A549 (cell line): Measurements from ENCODE around the gene PIM3. TPM values are rescaled to one million over a fixed set of nuclear protein-coding genes. Genes with fewer than 3 reads are reported as not detected.

Experiments
- ATAC-seq, 2 experiments: fragments of 200-7000 bp in 1 of 2; fragments of >200 bp in 1 of 2; cut with Nextera tagmentation in 1 of 2; cut with Tn5 transposase in 1 of 2; 3 replicates each; pipeline versions ENCODE4 v1.8.0 to v1.9.1; 2018 to 2020; ENCODE audit warnings: mild to moderate bottlenecking in 1 of 2, moderate library complexity in 1 of 2
- CTCF ChIA-PET: fragments of 300-600 bp; sonication (Branson Sonifier 250); formaldehyde crosslinking; extraction: SDS; loops from one replicate; lab custom pipeline; 2021; ENCODE audit warnings: antibody characterized with exemption, inconsistent platforms; lab: Yijun Ruan, JAX
- POLR2A ChIA-PET: fragments of 350-600 bp; formaldehyde crosslinking; extraction: SDS; loops from one replicate; lab custom pipeline; 2021; ENCODE audit warnings: antibody characterized with exemption, inconsistent platforms; lab: Yijun Ruan, JAX
- DNase-seq, 2 experiments: peaks; one replicate each; pipeline versions ENCODE4 v3.0.0 to v3.0.0-alpha.2; 2011 to 2016; ENCODE audit warnings: low read depth in 1 of 2, low spot score in 1 of 2
- FAIRE-seq: peaks from 2 replicates; lab custom pipeline; 2011; peaks lifted over from hg19 to GRCh38; lab: Jason Lieb, UNC
- H3K27ac ChIP-seq, 2 experiments: fragments of >200 bp; sonication (Bioruptor Twin); formaldehyde crosslinking; 3 replicates each; pipeline ENCODE4 v1.5.1; 2016 to 2017
- H3K4me1 ChIP-seq: fragments of >200 bp; sonication (Bioruptor Twin); formaldehyde crosslinking; 3 replicates; pipeline ENCODE4 v1.6.1; 2016
- H3K4me2 ChIP-seq: fragments of >200 bp; sonication (Bioruptor Twin); formaldehyde crosslinking; 3 replicates; pipeline ENCODE4 v1.6.1; 2016
- H3K4me3 ChIP-seq: fragments of >200 bp; sonication (Bioruptor Twin); formaldehyde crosslinking; 3 replicates; pipeline ENCODE4 v1.5.1; 2016
- H3K9me3 ChIP-seq: fragments of >200 bp; sonication (Bioruptor Twin); formaldehyde crosslinking; 3 replicates; pipeline ENCODE4 v1.6.1; 2016
- CEBPB ChIP-seq, 2 experiments: fragments of >200 bp in 1 of 2; sonication (Bioruptor Twin) in 1 of 2; formaldehyde crosslinking in 1 of 2; IDR thresholded peaks; 2 replicates each; pipeline ENCODE4 v1.6.1; 2012 to 2016
- EHF ChIP-seq: fragments of 250-450 bp; sonication (Bioruptor Pico); IDR thresholded peaks from 2 replicates; pipeline ENCODE4 v1.5.0; 2020; ENCODE audit warnings: mild to moderate bottlenecking
- FOSL2 ChIP-seq, 2 experiments: fragments of 450-650 bp in 1 of 2; fragments of >200 bp in 1 of 2; sonication (Bioruptor Twin) in 1 of 2; formaldehyde crosslinking; IDR thresholded peaks; 2 replicates each; pipeline versions ENCODE4 v1.5.0 to v1.6.1; 2016 to 2020; ENCODE audit warnings: mild to moderate bottlenecking in 1 of 2, moderate library complexity in 1 of 2
- FOXS1 ChIP-seq: fragments of 250-450 bp; sonication (Bioruptor Pico); IDR thresholded peaks from 2 replicates; pipeline ENCODE4 v1.5.0; 2020; ENCODE audit warnings: mild to moderate bottlenecking, moderate library complexity
- GATA3 ChIP-seq: IDR thresholded peaks from 2 replicates; pipeline ENCODE4 v1.6.1; 2012; ENCODE audit warnings: borderline replicate concordance
- HDAC2 ChIP-seq: fragments of 200-600 bp; sonication (generic); IDR thresholded peaks from 2 replicates; pipeline ENCODE4 v1.6.1; 2016
- HEYL ChIP-seq: fragments of 250-450 bp; sonication (Bioruptor Pico); IDR thresholded peaks from 2 replicates; pipeline ENCODE4 v1.8.0; 2021; ENCODE audit warnings: mild to moderate bottlenecking, moderate library complexity
- HOXA7 ChIP-seq: fragments of 250-450 bp; sonication (Bioruptor Pico); IDR thresholded peaks from 2 replicates; pipeline ENCODE4 v1.5.0; 2020; ENCODE audit warnings: mild to moderate bottlenecking, moderate library complexity
- HOXB5 ChIP-seq: fragments of 250-450 bp; sonication (Bioruptor Pico); IDR thresholded peaks from 2 replicates; pipeline ENCODE4 v1.5.0; 2020; ENCODE audit warnings: mild to moderate bottlenecking, moderate library complexity
- JUNB ChIP-seq: fragments of >200 bp; sonication (Bioruptor Twin); formaldehyde crosslinking; IDR thresholded peaks from 2 replicates; pipeline ENCODE4 v1.6.1; 2016
- KDM1A ChIP-seq: fragments of 200-600 bp; sonication (generic); IDR thresholded peaks from 2 replicates; pipeline ENCODE4 v1.6.1; 2016; ENCODE audit warnings: low read depth, mild to moderate bottlenecking
- KDM5A ChIP-seq: fragments of 200-600 bp; sonication (generic); IDR thresholded peaks from 2 replicates; pipeline ENCODE4 v1.6.1; 2016; ENCODE audit warnings: antibody characterized with exemption, mild to moderate bottlenecking
- MAZ ChIP-seq: fragments of 150-350 bp; IDR thresholded peaks from 2 replicates; pipeline ENCODE4 v1.6.1; 2014; ENCODE audit warnings: antibody characterized with exemption, low read depth, low read length, borderline replicate concordance
- MYC ChIP-seq: IDR thresholded peaks from 2 replicates; pipeline ENCODE4 v1.6.1; 2012; ENCODE audit warnings: mild to moderate bottlenecking, inconsistent platforms, low read length, improper control_type of control experiment, borderline replicate concordance
- NPAS2 ChIP-seq: fragments of 250-450 bp; sonication (Bioruptor Pico); IDR thresholded peaks from 2 replicates; pipeline ENCODE4 v1.8.0; 2022; ENCODE audit warnings: mild to moderate bottlenecking, moderate library complexity, borderline replicate concordance
- NR3C1 ChIP-seq: fragments of >200 bp; sonication (Bioruptor Twin); formaldehyde crosslinking; IDR thresholded peaks from 3 replicates; pipeline ENCODE4 v1.6.1; 2017
- PBX3 ChIP-seq: IDR thresholded peaks from 2 replicates; pipeline ENCODE4 v1.6.1; 2012
- POLR2AphosphoS2 ChIP-seq: conservative IDR thresholded peaks from 2 replicates; pipeline ENCODE4 v1.6.1; 2012; ENCODE audit warnings: low read length, improper control_type of control experiment, inconsistent platforms
- RAD21 ChIP-seq, 2 experiments: fragments of >200 bp in 1 of 2; sonication (Bioruptor Twin) in 1 of 2; formaldehyde crosslinking in 1 of 2; IDR thresholded peaks in 1 of 2; conservative IDR thresholded peaks in 1 of 2; 2 replicates in 1 of 2; 3 replicates in 1 of 2; pipeline ENCODE4 v1.6.1; 2012 to 2018; ENCODE audit warnings: inconsistent platforms in 1 of 2
- RARB ChIP-seq: fragments of 250-450 bp; sonication (Bioruptor Pico); IDR thresholded peaks from 2 replicates; pipeline ENCODE4 v1.8.0; 2021; ENCODE audit warnings: mild to moderate bottlenecking, moderate library complexity
- REST ChIP-seq: fragments of 200-600 bp; sonication (generic); IDR thresholded peaks from 2 replicates; pipeline ENCODE4 v1.6.1; 2016; ENCODE audit warnings: antibody characterized with exemption, mild to moderate bottlenecking, moderate library complexity
- RNF2 ChIP-seq: fragments of 200-600 bp; sonication (generic); IDR thresholded peaks from 2 replicates; pipeline ENCODE4 v1.6.1; 2016; ENCODE audit warnings: low read depth, mild to moderate bottlenecking, antibody characterized with exemption, moderate library complexity, borderline replicate concordance
- TFCP2L1 ChIP-seq: fragments of 250-450 bp; sonication (Bioruptor Pico); IDR thresholded peaks from 2 replicates; pipeline ENCODE4 v1.5.0; 2021; ENCODE audit warnings: mild to moderate bottlenecking
- TP53 ChIP-seq: fragments of 250-450 bp; sonication (Bioruptor Pico); IDR thresholded peaks from 2 replicates; pipeline ENCODE4 v1.5.0; 2021; ENCODE audit warnings: mild to moderate bottlenecking, moderate library complexity
- ZFP36 ChIP-seq: fragments of 450-650 bp; IDR thresholded peaks from 2 replicates; pipeline ENCODE4 v1.6.1; 2014; ENCODE audit warnings: borderline replicate concordance; ENCODE audit not compliant: partially characterized antibody
- ZNF302 ChIP-seq: fragments of 250-450 bp; sonication (Bioruptor Pico); IDR thresholded peaks from 2 replicates; pipeline ENCODE4 v1.9.0; 2021; ENCODE audit warnings: inconsistent platforms, mild to moderate bottlenecking, moderate library complexity
- ZSCAN20 ChIP-seq: fragments of 250-450 bp; sonication (Bioruptor Pico); IDR thresholded peaks from 2 replicates; pipeline ENCODE4 v1.8.0; 2022; ENCODE audit warnings: mild to moderate bottlenecking, moderate library complexity
- WGBS: methylation state at CpG from one replicate; pipeline ENCODE4 v1.1.6; 2017; ENCODE audit errors: missing lambda C conversion rate; 5-methylcytosine and 5-hydroxymethylcytosine counted together
- polyA plus RNA-seq, 4 experiments: library from polyadenylated mRNA; depleted of rRNA in 3 of 4; stranded (reverse); fragments of >200 nt; fragmentation: RNase III in 1 of 4; extraction: RNeasy Plus Mini Kit Qiagen cat#74134 plus additional on column Dnase treatment in 1 of 4; gene quantifications; 2 replicates in 3 of 4; 3 replicates in 1 of 4; pipeline ENCODE4 v1.2.3, GENCODE V29; 2011 to 2017

PIM3 gene
- polyA plus RNA-seq, 2 of the 4 experiments (the other 2 are of a cell fraction), result 4.4 to 11.3 TPM

GRCh38 chr22:49958366-49958921 lies 2.1 kb upstream of the PIM3 start:
- ATAC-seq, result no peak
- DNase-seq, result no peak
- Histone ChIP-seq H3K27ac (peak overlapping the region in 1 of 2 experiments; percentile 96; a peak in 2 of 6 replicates), H3K4me1 (peaks cover 26% of the 10 kb centered on the region), H3K4me2 (no peak overlapping the region), H3K9me3 (no peaks in the 10 kb centered on the region), H3K4me3 (no peak overlapping the region)
- CTCF ChIA-PET, result interaction anchor here (1.3 kb wide), 1 partner anchor 72 kb away, joined by 3 read pairs; no protein-coding TSS in a partner anchor
- WGBS, result 81% methylated on average over 15 of the region's 16 CpGs
- FAIRE-seq, result no peak
- POLR2A ChIA-PET, result no interaction called here
- TF ChIP-seq NR3C1, result no peak
- no peak for TF ChIP-seq HDAC2
- TF ChIP-seq ZNF302 (CRISPR knock-in tag), result no peak
- no peak for TF ChIP-seq EHF
- TF ChIP-seq CEBPB (IDR thresholded peaks at IDR 0.05), result no peak
- TF ChIP-seq HOXA7 (CRISPR knock-in tag), result no peak
- TF ChIP-seq, all 56 proteins: peak for 0

- no peak for FAIRE-seq
- DNase-seq, result no peak
- Histone ChIP-seq H3K27ac (peak overlapping the region; percentile 96), H3K9me3 (no peaks in the 10 kb centered on the region), H3K4me2 (peak overlapping the region; percentile 90), H3K4me1 (peaks cover 28% of the 10 kb centered on the region), H3K4me3 (peak overlapping the region; percentile 79)
- ATAC-seq, result no peak
- TF ChIP-seq GATA3 (no peak), RAD21 (conservative IDR thresholded peaks at IDR 0.05 in 1 of 2, IDR thresholded peaks at IDR 0.05 in 1 of 2) (no peak), TFCP2L1 (CRISPR knock-in tag) (no peak), JUNB (no peak), MYC (no peak), HDAC2 (no peak), HEYL (CRISPR knock-in tag) (no peak), KDM5A (no peak), POLR2AphosphoS2 (no peak)
- POLR2A ChIA-PET, result interaction anchor here (0.6 kb wide), 1 partner anchor 23 kb away, joined by 4 read pairs; no protein-coding TSS in a partner anchor
- WGBS, result 81% methylated on average over 18 of the region's 29 CpGs
- CTCF ChIA-PET, result interaction anchor here (2.8 kb wide), 1 partner anchor 71 kb away, joined by 8 read pairs; no protein-coding TSS in a partner anchor
These were observed 1.4 kb upstream of the PIM3 start for GRCh38 chr22:49958931-49959781.

GRCh38 chr22:49959782-49960158 lies 802 bp upstream of the PIM3 start:
- H3K4me3 ChIP-seq, result peak overlapping the region; percentile 79
- TF ChIP-seq RNF2 (no peak), JUNB (no peak), ZFP36 (peak; percentile 99), ZNF302 (CRISPR knock-in tag) (no peak), MAZ (no peak), NPAS2 (CRISPR knock-in tag) (no peak), RARB (no peak), TFCP2L1 (CRISPR knock-in tag) (0 out of 2 replicates have a peak, but pooled peaks have one; percentile 10), HDAC2 (no peak), ZSCAN20 (CRISPR knock-in tag) (no peak), TP53 (CRISPR knock-in tag) (no peak), KDM1A (peak; percentile 57; the same call in 1 of the 2 replicates), HOXB5 (CRISPR knock-in tag) (no peak), EHF (no peak), PBX3 (no peak), REST (no peak), FOXS1 (CRISPR knock-in tag) (no peak), FOSL2 (IDR thresholded peaks at IDR 0.05) (no peak), FOSL2 (CRISPR knock-in tag; IDR thresholded peaks at IDR 0.05) (no peak)
- TF ChIP-seq, all 56 proteins: peak for 3
- ChIA-PET CTCF (interaction anchor here (2.8 kb wide), 1 partner anchor 71 kb away, joined by 8 read pairs; no protein-coding TSS in a partner anchor), POLR2A (interaction anchor here (1.1 kb wide), 1 partner anchor 26 kb away, joined by 3 read pairs; no protein-coding TSS in a partner anchor)
- Histone ChIP-seq H3K4me1 (peaks cover 34% of the 10 kb centered on the region), H3K9me3 (no peaks in the 10 kb centered on the region), H3K27ac (peak overlapping the region; percentile 96), H3K4me2 (peak overlapping the region; percentile 90)
- DNase-seq, result peak in 1 of 2 experiments; percentile 39
- WGBS, result 5% methylated on average over 4 of the region's 21 CpGs
- no peak for FAIRE-seq
- peak; percentile 28 to 48 for ATAC-seq
